H1 (cell line): Measurements from ENCODE around the gene DHX34. TPM values are rescaled to one million over a fixed set of nuclear protein-coding genes. Genes with fewer than 3 reads are reported as not detected.
"Not testable (repeated sequence)": the region's sequence is repeated elsewhere in the genome, so short reads cannot be mapped to it uniquely, and the experiment has no call there.

Experiments used
- CTCF ChIA-PET: fragments of 300-600 bp; sonication (Branson Sonifier 250); formaldehyde crosslinking; loops from one replicate; lab custom pipeline; 2021; ENCODE audit not compliant: partially characterized antibody; lab: Charles Lee
- POLR2A ChIA-PET: fragments of 300-600 bp; sonication (Branson Sonifier 250); formaldehyde crosslinking; loops from one replicate; lab custom pipeline; 2021; ENCODE audit warnings: inconsistent platforms; ENCODE audit not compliant: partially characterized antibody; lab: Charles Lee
- DNase-seq, 2 experiments: peaks; one replicate each; pipeline versions ENCODE4 v3.0.0 to v3.0.0-alpha.2; 2010 to 2022; ENCODE audit warnings: low spot score in 2 of 2, low read depth in 1 of 2, mixed read lengths in 1 of 2
- FAIRE-seq: peaks from 2 replicates; lab custom pipeline; 2011; peaks lifted over from hg19 to GRCh38; lab: Jason Lieb, UNC
- H2AFZ ChIP-seq: 2 replicates; pipeline ENCODE4 v1.8.1; 2012; ENCODE audit warnings: low read length, inconsistent platforms
- H2AK5ac ChIP-seq: 2 replicates; pipeline ENCODE4 v1.6.1; 2013; ENCODE audit warnings: low read depth, low read length
- H2BK120ac ChIP-seq: replicated peaks from 2 replicates; pipeline ENCODE3; 2013; ENCODE audit warnings: low read depth, low read length, inconsistent platforms
- H2BK12ac ChIP-seq: 2 replicates; pipeline ENCODE4 v1.6.1; 2013; ENCODE audit warnings: low read depth, low read length
- H2BK15ac ChIP-seq: 2 replicates; pipeline ENCODE4 v1.6.1; 2013; ENCODE audit warnings: low read length
- H2BK20ac ChIP-seq: 2 replicates; pipeline ENCODE4 v1.6.1; 2013; ENCODE audit warnings: low read length
- H2BK5ac ChIP-seq: 2 replicates; pipeline ENCODE4 v1.6.1; 2013; ENCODE audit warnings: low read depth, low read length
- H3K14ac ChIP-seq: 2 replicates; pipeline ENCODE4 v1.6.1; 2013; ENCODE audit warnings: inconsistent platforms; ENCODE audit not compliant: insufficient read length
- H3K18ac ChIP-seq: 2 replicates; pipeline ENCODE4 v1.6.1; 2013; ENCODE audit warnings: low read length; ENCODE audit errors: extremely low read depth
- H3K23ac ChIP-seq: 2 replicates; pipeline ENCODE4 v1.6.1; 2013; ENCODE audit warnings: inconsistent platforms; ENCODE audit not compliant: insufficient read length
- H3K23me2 ChIP-seq: 2 replicates; pipeline ENCODE4 v1.6.1; 2013; ENCODE audit warnings: low read depth, low read length
- H3K27ac ChIP-seq: 2 replicates; pipeline ENCODE4 v1.6.1; 2011; ENCODE audit warnings: low read depth, low read length, inconsistent platforms
- H3K27me3 ChIP-seq, 4 experiments: replicated peaks in 1 of 4; 1 replicate in 1 of 4; 2 replicates in 3 of 4; pipeline versions ENCODE4 v1.6.1 to v1.8.1; 2011 to 2013; ENCODE audit warnings: low read length in 3 of 4, mild to moderate bottlenecking in 3 of 4, inconsistent platforms in 2 of 4, mixed read lengths in 2 of 4, moderate library complexity in 1 of 4; ENCODE audit not compliant: control insufficient read depth in 3 of 4, insufficient read depth in 3 of 4; ENCODE audit errors: extremely low read depth in 1 of 4
- H3K36me3 ChIP-seq, 4 experiments: 2 replicates each; pipeline versions ENCODE4 v1.6.1 to v1.8.1; 2011 to 2013; ENCODE audit warnings: mild to moderate bottlenecking in 4 of 4, low read length in 3 of 4, moderate library complexity in 2 of 4, control low read depth in 1 of 4, inconsistent platforms in 1 of 4; ENCODE audit not compliant: insufficient read depth in 4 of 4, control insufficient read depth in 2 of 4
- H3K4ac ChIP-seq: replicated peaks from 2 replicates; pipeline ENCODE3; 2013; ENCODE audit warnings: low read length, low read depth, mixed read lengths, inconsistent platforms; ENCODE audit not compliant: insufficient read length
- H3K4me1 ChIP-seq, 4 experiments: replicated peaks in 1 of 4; 1 replicate in 1 of 4; 2 replicates in 3 of 4; pipeline versions ENCODE4 v1.6.1 to v1.8.1; 2011 to 2013; ENCODE audit warnings: low read length in 3 of 4, inconsistent platforms in 2 of 4, mixed read lengths in 1 of 4; ENCODE audit not compliant: insufficient read depth in 4 of 4, control insufficient read depth in 3 of 4
- H3K4me2 ChIP-seq, 2 experiments: 2 replicates each; pipeline versions ENCODE4 v1.6.1 to v1.8.1; 2011 to 2013; ENCODE audit warnings: low read depth in 2 of 2, low read length in 2 of 2, control low read depth in 1 of 2, inconsistent platforms in 1 of 2, mild to moderate bottlenecking in 1 of 2; ENCODE audit not compliant: insufficient read depth in 1 of 2
- H3K4me3 ChIP-seq, 4 experiments: fragments of 200-600, 300-600 bp in 1 of 4; sonication (generic), shearing (Covaris generic), sonication (Bioruptor Twin) in 1 of 4; 2 replicates each; pipeline versions ENCODE4 v1.5.1 to v1.8.1; 2011 to 2016; ENCODE audit warnings: low read length in 4 of 4, low read depth in 3 of 4, control low read depth in 2 of 4, inconsistent platforms in 2 of 4, mild to moderate bottlenecking in 2 of 4, mixed read lengths in 1 of 4, moderate library complexity in 1 of 4; ENCODE audit not compliant: insufficient read depth in 2 of 4; ENCODE audit errors: extremely low read depth in 1 of 4
- H3K56ac ChIP-seq: replicated peaks from 2 replicates; pipeline ENCODE3; 2013; ENCODE audit warnings: low read depth, mild to moderate bottlenecking, mixed read lengths, low read length, inconsistent platforms; ENCODE audit not compliant: insufficient read length
- H3K79me1 ChIP-seq: 2 replicates; pipeline ENCODE4 v1.6.1; 2013; ENCODE audit warnings: low read depth, low read length, control low read depth
- H3K79me2 ChIP-seq, 2 experiments: 2 replicates each; pipeline versions ENCODE4 v1.6.1 to v1.8.1; 2012 to 2013; ENCODE audit warnings: low read length in 2 of 2, mild to moderate bottlenecking in 2 of 2, inconsistent platforms in 1 of 2; ENCODE audit not compliant: insufficient read depth in 2 of 2, control insufficient read depth in 1 of 2
- H3K9ac ChIP-seq, 4 experiments: replicated peaks in 1 of 4; 1 replicate in 1 of 4; 2 replicates in 3 of 4; pipeline versions ENCODE4 v1.6.1 to v1.8.1; 2011 to 2013; ENCODE audit warnings: low read depth in 3 of 4, low read length in 3 of 4, control low read depth in 2 of 4, mild to moderate bottlenecking in 2 of 4, moderate library complexity in 2 of 4, inconsistent platforms in 1 of 4; ENCODE audit errors: extremely low read depth in 1 of 4
- H3K9me3 ChIP-seq, 2 experiments: 2 replicates each; pipeline versions ENCODE4 v1.6.1 to v1.8.1; 2012 to 2013; ENCODE audit warnings: mild to moderate bottlenecking in 2 of 2, moderate library complexity in 2 of 2, control low read depth in 1 of 2, inconsistent platforms in 1 of 2, low read depth in 1 of 2, low read length in 1 of 2, mixed read lengths in 1 of 2; ENCODE audit not compliant: insufficient read depth in 2 of 2
- H4K20me1 ChIP-seq, 2 experiments: replicated peaks in 1 of 2; 2 replicates each; pipeline versions ENCODE3 to v1.8.1; 2011 to 2013; ENCODE audit warnings: inconsistent platforms in 2 of 2, low read length in 2 of 2, mild to moderate bottlenecking in 1 of 2; ENCODE audit not compliant: insufficient read depth in 2 of 2, control insufficient read depth in 1 of 2
- H4K5ac ChIP-seq: 2 replicates; pipeline ENCODE4 v1.6.1; 2013; ENCODE audit warnings: low read length, low read depth, mixed read lengths, inconsistent platforms; ENCODE audit not compliant: insufficient read length
- H4K8ac ChIP-seq: 2 replicates; pipeline ENCODE4 v1.8.0; 2013; ENCODE audit warnings: mild to moderate bottlenecking, moderate library complexity, low read length, inconsistent platforms; ENCODE audit not compliant: insufficient read depth; ENCODE audit errors: extremely low read depth
- H4K91ac ChIP-seq: replicated peaks from 2 replicates; pipeline ENCODE3; 2013; ENCODE audit warnings: low read length, mixed read lengths, inconsistent platforms; ENCODE audit not compliant: insufficient read length
- EP300 ChIP-seq, 2 experiments: IDR thresholded peaks; 1 replicate in 1 of 2; 2 replicates in 1 of 2; pipeline ENCODE4 v1.6.1; 2011 to 2012; ENCODE audit warnings: low read depth in 2 of 2, low read length in 2 of 2, mild to moderate bottlenecking in 2 of 2, borderline replicate concordance in 1 of 2, inconsistent platforms in 1 of 2, moderate library complexity in 1 of 2
- GABPA ChIP-seq: IDR thresholded peaks from 2 replicates; pipeline ENCODE4 v1.6.1; 2011; ENCODE audit warnings: mild to moderate bottlenecking, low read length, moderate library complexity, borderline replicate concordance; ENCODE audit not compliant: insufficient read depth
- HDAC6 ChIP-seq: IDR thresholded peaks from one replicate; pipeline ENCODE4 v1.7.1; 2012; ENCODE audit warnings: low read depth, mild to moderate bottlenecking, inconsistent platforms, low read length, moderate library complexity
- POU5F1 ChIP-seq: IDR thresholded peaks from 2 replicates; pipeline ENCODE4 v1.6.1; 2011; ENCODE audit warnings: low read depth, mild to moderate bottlenecking, low read length, moderate library complexity
- RAD21 ChIP-seq, 2 experiments: IDR thresholded peaks in 1 of 2; conservative IDR thresholded peaks in 1 of 2; 2 replicates each; pipeline ENCODE4 v1.6.1; 2011; ENCODE audit warnings: low read depth in 2 of 2, low read length in 2 of 2, improper control_type of control experiment in 1 of 2, inconsistent platforms in 1 of 2, mild to moderate bottlenecking in 1 of 2, moderate library complexity in 1 of 2
- RBBP5 ChIP-seq: IDR thresholded peaks from 2 replicates; pipeline ENCODE4 v1.7.1; 2012; ENCODE audit warnings: low read depth, mild to moderate bottlenecking, inconsistent platforms, low read length, moderate library complexity, borderline replicate concordance
- SIX5 ChIP-seq: IDR thresholded peaks from 2 replicates; pipeline ENCODE4 v1.6.1; 2011; ENCODE audit warnings: mild to moderate bottlenecking, low read depth, low read length
- WGBS, 2 experiments: shearing (Covaris generic) in 1 of 2; methylation state at CpG; one replicate each; pipeline versions ENCODE4 v1.1.6 to v1.1.7; 2013 to 2015; ENCODE audit warnings: low lambda C conversion rate in 2 of 2, mixed read lengths in 2 of 2, inconsistent platforms in 1 of 2, low coverage in 1 of 2, missing lambda C conversion rate in 1 of 2; ENCODE audit not compliant: insufficient replicate concordance in 2 of 2, insufficient coverage in 1 of 2, insufficient read length in 1 of 2; ENCODE audit errors: extremely low coverage in 1 of 2, missing lambda C conversion rate in 1 of 2; 5-methylcytosine and 5-hydroxymethylcytosine counted together
- polyA plus RNA-seq, 7 experiments: library from polyadenylated mRNA; depleted of rRNA in 3 of 7; stranded (reverse) in 5 of 7; unstranded in 2 of 7; fragments of >200 nt in 5 of 7; fragments of 200-250 nt in 2 of 7; gene quantifications; 1 replicate in 5 of 7; 2 replicates in 1 of 7; 4 replicates in 1 of 7; pipeline versions ENCODE4 v1.2.1 to v1.2.3, GENCODE V29; 2011 to 2013; ENCODE audit warnings: missing spikeins in 2 of 7, mixed read lengths in 2 of 7
- total RNA-seq: library from RNA; stranded (reverse); fragmentation: NEBNext Ultra II Directional; extraction: Animal tissue kit (Norgen Biotek cat#: 25700); gene quantifications from 2 replicates; pipeline ENCODE4 v1.2.1, GENCODE V29; 2021
- TF ChIP-seq, protein P1 (sequence below): IDR thresholded peaks from 2 replicates; pipeline ENCODE4 v1.6.1; 2012; ENCODE audit warnings: inconsistent platforms

Gene DHX34
- total and polyA plus RNA-seq, 2 of the 8 experiments (the other 6 are each of a cell fraction or from before 2014, with no cell fraction given), result 17.5 to 24.3 TPM

DNA sequence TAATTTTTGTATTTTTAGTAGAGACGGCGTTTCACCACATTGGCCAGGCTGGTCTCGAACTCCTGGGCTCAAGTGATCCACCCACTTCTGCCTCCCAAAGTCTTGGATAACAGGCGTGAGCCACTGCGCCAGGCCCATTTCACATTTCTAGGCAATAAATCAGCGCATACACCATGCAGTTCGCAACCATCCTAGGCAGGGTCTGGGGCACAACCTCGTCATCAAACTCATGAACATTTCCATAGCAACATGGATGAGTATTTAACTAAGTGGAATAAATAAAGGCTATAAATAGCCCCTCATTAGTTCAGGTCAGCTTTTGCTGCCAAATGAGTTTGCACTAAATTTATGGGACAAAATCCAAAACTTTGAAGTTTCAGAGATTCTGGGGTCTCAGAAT is 62.0 kb downstream of the DHX34 start (continued):
- no peak for TF ChIP-seq RAD21 (IDR thresholded peaks at IDR 0.05 in 1 of 2, conservative IDR thresholded peaks at IDR 0.05 in 1 of 2; ENCODE audit: low read depth in 2 of 2, low read length in 2 of 2)
- TF ChIP-seq POU5F1, result no peak
- no peak for TF ChIP-seq SIX5
- TF ChIP-seq, protein P1, sequence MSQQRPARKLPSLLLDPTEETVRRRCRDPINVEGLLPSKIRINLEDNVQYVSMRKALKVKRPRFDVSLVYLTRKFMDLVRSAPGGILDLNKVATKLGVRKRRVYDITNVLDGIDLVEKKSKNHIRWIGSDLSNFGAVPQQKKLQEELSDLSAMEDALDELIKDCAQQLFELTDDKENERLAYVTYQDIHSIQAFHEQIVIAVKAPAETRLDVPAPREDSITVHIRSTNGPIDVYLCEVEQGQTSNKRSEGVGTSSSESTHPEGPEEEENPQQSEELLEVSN, result no peak
- no peak for TF ChIP-seq GABPA
- no peak for TF ChIP-seq RBBP5
- no peak for TF ChIP-seq EP300 (IDR thresholded peaks at IDR 0.05; ENCODE audit: borderline replicate concordance in 1 of 2, low read depth in 2 of 2, low read length in 2 of 2)
- no peak for TF ChIP-seq HDAC6

DNA sequence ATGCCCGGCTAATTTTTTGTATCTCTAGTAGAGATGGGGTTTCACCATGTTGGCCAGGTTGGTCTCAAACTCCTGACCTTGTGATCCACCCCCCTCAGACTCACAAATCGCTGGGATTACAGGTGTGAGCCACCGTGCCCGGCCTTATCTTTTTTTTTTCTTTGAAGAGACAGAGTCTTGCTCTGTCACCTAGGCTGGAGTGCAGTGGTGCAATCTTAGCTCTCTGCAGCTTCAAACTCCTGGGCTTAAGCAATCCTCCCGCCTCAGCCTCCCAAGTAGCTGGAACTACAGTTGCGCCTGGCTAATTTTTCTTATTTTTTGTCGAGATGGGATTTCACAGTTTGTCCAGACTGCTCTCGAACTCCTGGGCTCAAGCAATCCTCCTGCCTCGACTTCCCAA is 62.6 kb downstream of the DHX34 start:
- H3K4me3 ChIP-seq, H3K4ac ChIP-seq, H2BK120ac ChIP-seq, H2BK5ac ChIP-seq, FAIRE-seq, H2AK5ac ChIP-seq, H3K23ac ChIP-seq, H4K5ac ChIP-seq, H3K79me1 ChIP-seq, H3K79me2 ChIP-seq, H2BK20ac ChIP-seq, H3K4me2 ChIP-seq, H4K20me1 ChIP-seq, DNase-seq, H3K18ac ChIP-seq, H2AFZ ChIP-seq, H3K23me2 ChIP-seq, H4K8ac ChIP-seq, H3K56ac ChIP-seq, H3K27ac ChIP-seq, H3K14ac ChIP-seq, H3K36me3 ChIP-seq, H2BK12ac ChIP-seq, H3K9ac ChIP-seq, H3K4me1 ChIP-seq, H4K91ac ChIP-seq, H3K9me3 ChIP-seq, H2BK15ac ChIP-seq: not testable (repeated sequence)
- WGBS, 2 experiments, result 94% methylated on average over 9 of the region's 9 CpGs; no CpG with 5 or more reads in 1 of the 2 experiments
- ChIA-PET POLR2A (interaction anchor here (0.9 kb wide), 1 partner anchor 70 kb away, joined by 3 read pairs; no protein-coding TSS in a partner anchor), CTCF (interaction anchor here (0.7 to 1.8 kb wide), 4 partner anchors 20 to 125 kb away, joined by 3 to 11 read pairs (median 4); no protein-coding TSS in a partner anchor)
- peaks cover 2 to 11% (median 9%) of the 10 kb centered on the region in 4 experiments for H3K27me3 ChIP-seq
